Natural killer cell treated with Interleukin-12 subunit alpha and Interleukin-12 subunit beta and Interleukin-15 and Interleukin-18, amount 100 ng/mL, for 72 hours (primary cell): Measurements from ENCODE around the gene S100A1. TPM values are rescaled to one million over a fixed set of nuclear protein-coding genes. Genes with fewer than 3 reads are reported as not detected.

ENCODE experiments used
- ATAC-seq, 2 donors: fragments of 150-1000 bp; cut with Tn5 transposase in 1 of 2; sonication (Bioruptor Pico), chemical (Tn5 transposase) in 1 of 2; 2 replicates each; pipeline ENCODE4 v1.10.0; 2021
- DNase-seq: peaks from one replicate; pipeline ENCODE4 v3.0.0; 2022; ENCODE audit warnings: low spot score
- H3K27ac Mint-ChIP-seq, 2 donors: 1 replicate in 1 of 2; 2 replicates in 1 of 2; pipeline ENCODE4 v1.8.0; 2022; ENCODE audit warnings: mixed read lengths in 2 of 2, mild to moderate bottlenecking in 1 of 2, moderate library complexity in 1 of 2
- H3K27me3 Mint-ChIP-seq, 2 donors: 1 replicate in 1 of 2; 2 replicates in 1 of 2; pipeline ENCODE4 v1.8.0; 2022; ENCODE audit warnings: mixed read lengths in 2 of 2
- H3K36me3 Mint-ChIP-seq: one replicate; pipeline ENCODE4 v1.8.0; 2022; ENCODE audit warnings: mixed read lengths
- H3K4me1 Mint-ChIP-seq, 2 donors: 1 replicate in 1 of 2; 2 replicates in 1 of 2; pipeline ENCODE4 v1.8.0; 2022; ENCODE audit warnings: low read depth in 2 of 2, mixed read lengths in 2 of 2, mild to moderate bottlenecking in 1 of 2
- H3K4me3 Mint-ChIP-seq: one replicate; pipeline ENCODE4 v1.8.0; 2022; ENCODE audit warnings: mixed read lengths
- H3K9me3 Mint-ChIP-seq: 2 replicates; pipeline ENCODE4 v1.8.0; 2022; ENCODE audit warnings: mixed read lengths
- total RNA-seq, 2 donors: library from RNA; stranded (reverse); gene quantifications; one replicate each; pipeline ENCODE4 v1.2.3, GENCODE V29; 2022

S100A1 gene
- total RNA-seq, 2 donors from 2014 or later, result not detected

- no peaks in the 10 kb centered on the region for H3K9me3 Mint-ChIP-seq
Measured at GRCh38 chr1:153599847-153600246, 28.4 kb upstream of the S100A1 start.

GRCh38 chr1:153602749-153603148 is 25.5 kb upstream of the S100A1 start:
- Mint-ChIP-seq H3K4me3 (no peak overlapping the region), H3K27ac (no peak overlapping the region), H3K9me3 (no peaks in the 10 kb centered on the region), H3K27me3 (peaks cover 0 to 2% of the 10 kb centered on the region in 2 donors), H3K36me3 (no peaks in the 10 kb centered on the region), H3K4me1 (no peaks in the 10 kb centered on the region)
- ATAC-seq (no peak), DNase-seq (no peak)

More at GRCh38 chr1:153599847-153600246, 28.4 kb upstream of the S100A1 start:
- Mint-ChIP-seq H3K27ac (no peak overlapping the region), H3K4me1 (no peaks in the 10 kb centered on the region), H3K27me3 (no peaks in the 10 kb centered on the region), H3K4me3 (no peak overlapping the region), H3K36me3 (no peaks in the 10 kb centered on the region)
- ATAC-seq (no peak), DNase-seq (no peak)

GRCh38 chr1:153606194-153606593 is 22.0 kb upstream of the S100A1 start:
- Mint-ChIP-seq H3K4me3 (no peak overlapping the region), H3K4me1 (no peaks in the 10 kb centered on the region), H3K9me3 (no peaks in the 10 kb centered on the region), H3K36me3 (no peaks in the 10 kb centered on the region), H3K27ac (no peak overlapping the region), H3K27me3 (peaks cover 0 to 3% of the 10 kb centered on the region in 2 donors)
- DNase-seq (no peak), ATAC-seq (no peak)

- Mint-ChIP-seq H3K36me3 (no peaks in the 10 kb centered on the region), H3K27me3 (peaks cover 0 to 6% of the 10 kb centered on the region in 2 donors), H3K9me3 (no peaks in the 10 kb centered on the region), H3K27ac (no peak overlapping the region), H3K4me1 (no peaks in the 10 kb centered on the region), H3K4me3 (no peak overlapping the region)
- ATAC-seq, result no peak
- no peak for DNase-seq
Measured at GRCh38 chr1:153607381-153607780, 20.9 kb upstream of the S100A1 start.

GRCh38 chr1:153608089-153608682 is 20.0 kb upstream of the S100A1 start:
- ATAC-seq (no peak), DNase-seq (no peak)
- H3K9me3 Mint-ChIP-seq, result no peaks in the 10 kb centered on the region
- no peak overlapping the region for H3K27ac Mint-ChIP-seq
- H3K27me3 Mint-ChIP-seq, result peaks cover 0 to 6% of the 10 kb centered on the region in 2 donors
- H3K4me3 Mint-ChIP-seq, result no peak overlapping the region
- no peaks in the 10 kb centered on the region for H3K4me1 Mint-ChIP-seq
- no peaks in the 10 kb centered on the region for H3K36me3 Mint-ChIP-seq

GRCh38 chr1:153608742-153609584 is 19.3 kb upstream of the S100A1 start:
- no peak overlapping the region for H3K4me3 Mint-ChIP-seq
- peaks cover 0 to 6% of the 10 kb centered on the region in 2 donors for H3K27me3 Mint-ChIP-seq
- no peaks in the 10 kb centered on the region for H3K36me3 Mint-ChIP-seq
- ATAC-seq (peak in 1 of 2 donors; percentile 41), DNase-seq (no peak)
- no peak overlapping the region for H3K27ac Mint-ChIP-seq
- H3K9me3 Mint-ChIP-seq, result no peaks in the 10 kb centered on the region
- H3K4me1 Mint-ChIP-seq, result no peaks in the 10 kb centered on the region

GRCh38 chr1:153609585-153609907 is 18.7 kb upstream of the S100A1 start:
- H3K9me3 Mint-ChIP-seq, result no peaks in the 10 kb centered on the region
- no peaks in the 10 kb centered on the region for H3K36me3 Mint-ChIP-seq
- H3K4me1 Mint-ChIP-seq, result no peaks in the 10 kb centered on the region
- no peak overlapping the region for H3K4me3 Mint-ChIP-seq
- DNase-seq (no peak), ATAC-seq (no peak)
- H3K27me3 Mint-ChIP-seq, result peaks cover 0 to 6% of the 10 kb centered on the region in 2 donors
- H3K27ac Mint-ChIP-seq, result no peak overlapping the region

- H3K4me3 Mint-ChIP-seq, result no peak overlapping the region
- H3K27ac Mint-ChIP-seq, result no peak overlapping the region
- peaks cover 0 to 3% of the 10 kb centered on the region in 2 donors for H3K27me3 Mint-ChIP-seq
- ATAC-seq, result no peak
- DNase-seq, result no peak
- H3K36me3 Mint-ChIP-seq, result no peaks in the 10 kb centered on the region
- H3K4me1 Mint-ChIP-seq, result no peaks in the 10 kb centered on the region
- no peaks in the 10 kb centered on the region for H3K9me3 Mint-ChIP-seq
Measured at GRCh38 chr1:153610334-153610733, 17.9 kb upstream of the S100A1 start.

GRCh38 chr1:153610811-153611301 is 17.4 kb upstream of the S100A1 start:
- DNase-seq, result no peak
- no peaks in the 10 kb centered on the region for H3K4me1 Mint-ChIP-seq
- no peak overlapping the region for H3K27ac Mint-ChIP-seq
- no peaks in the 10 kb centered on the region for H3K9me3 Mint-ChIP-seq
- H3K4me3 Mint-ChIP-seq, result no peak overlapping the region
- H3K36me3 Mint-ChIP-seq, result no peaks in the 10 kb centered on the region
- ATAC-seq, result no peak
- H3K27me3 Mint-ChIP-seq, result peaks cover 0 to 3% of the 10 kb centered on the region in 2 donors

- Mint-ChIP-seq H3K4me1 (no peaks in the 10 kb centered on the region), H3K36me3 (no peaks in the 10 kb centered on the region), H3K9me3 (no peaks in the 10 kb centered on the region), H3K27me3 (peaks cover 0 to 3% of the 10 kb centered on the region in 2 donors), H3K27ac (no peak overlapping the region), H3K4me3 (no peak overlapping the region)
- no peak for ATAC-seq
- no peak for DNase-seq
Measured at GRCh38 chr1:153611356-153611755, 16.9 kb upstream of the S100A1 start.

GRCh38 chr1:153612111-153612754 is 16.0 kb upstream of the S100A1 start:
- Mint-ChIP-seq H3K36me3 (no peaks in the 10 kb centered on the region), H3K9me3 (no peaks in the 10 kb centered on the region), H3K27ac (no peak overlapping the region), H3K4me1 (no peaks in the 10 kb centered on the region), H3K4me3 (no peak overlapping the region), H3K27me3 (peaks cover 0 to 3% of the 10 kb centered on the region in 2 donors)
- DNase-seq (no peak), ATAC-seq (no peak)

GRCh38 chr1:153612755-153613331 is 15.4 kb upstream of the S100A1 start, which contains the start of gene S100A16:
TSS of gene S100A16 (minus strand) at chr1:153613137. CDS start at chr1:153608151, 4,986 bp downstream.
- no peak within 1 kb of the TSS for H3K4me3 Mint-ChIP-seq
- no peak within 1 kb of the TSS for H3K27ac Mint-ChIP-seq
- H3K27me3 Mint-ChIP-seq, result peaks cover 0 to 3% of the 10 kb centered on the region in 2 donors
- DNase-seq, result no peak
- no peaks in the 10 kb centered on the region for H3K9me3 Mint-ChIP-seq
- ATAC-seq, result no peak
- H3K4me1 Mint-ChIP-seq, result peaks cover 0 to 4% of the 10 kb centered on the region in 2 donors
- H3K36me3 Mint-ChIP-seq, result no peaks in the 10 kb centered on the region

GRCh38 chr1:153613406-153613805 is 14.8 kb upstream of the S100A1 start:
- H3K36me3 Mint-ChIP-seq, result no peaks in the 10 kb centered on the region
- H3K27ac Mint-ChIP-seq, result no peak overlapping the region
- no peaks in the 10 kb centered on the region for H3K9me3 Mint-ChIP-seq
- DNase-seq (no peak), ATAC-seq (no peak)
- H3K4me1 Mint-ChIP-seq, result peaks cover 0 to 5% of the 10 kb centered on the region in 2 donors
- no peak overlapping the region for H3K4me3 Mint-ChIP-seq
- peaks cover 0 to 3% of the 10 kb centered on the region in 2 donors for H3K27me3 Mint-ChIP-seq
